Measurements from ENCODE around the gene M1AP. TPM values are rescaled to one million over a fixed set of nuclear protein-coding genes. Genes with fewer than 3 reads are reported as not detected.

Gene M1AP
- total and polyA plus RNA-seq, 9 of the 15 experiments (the other 6 are each of a cell fraction or from before 2014, with no cell fraction given), result 0.06 to 0.33 (median 0.11) TPM; not detected in 4

DNA sequence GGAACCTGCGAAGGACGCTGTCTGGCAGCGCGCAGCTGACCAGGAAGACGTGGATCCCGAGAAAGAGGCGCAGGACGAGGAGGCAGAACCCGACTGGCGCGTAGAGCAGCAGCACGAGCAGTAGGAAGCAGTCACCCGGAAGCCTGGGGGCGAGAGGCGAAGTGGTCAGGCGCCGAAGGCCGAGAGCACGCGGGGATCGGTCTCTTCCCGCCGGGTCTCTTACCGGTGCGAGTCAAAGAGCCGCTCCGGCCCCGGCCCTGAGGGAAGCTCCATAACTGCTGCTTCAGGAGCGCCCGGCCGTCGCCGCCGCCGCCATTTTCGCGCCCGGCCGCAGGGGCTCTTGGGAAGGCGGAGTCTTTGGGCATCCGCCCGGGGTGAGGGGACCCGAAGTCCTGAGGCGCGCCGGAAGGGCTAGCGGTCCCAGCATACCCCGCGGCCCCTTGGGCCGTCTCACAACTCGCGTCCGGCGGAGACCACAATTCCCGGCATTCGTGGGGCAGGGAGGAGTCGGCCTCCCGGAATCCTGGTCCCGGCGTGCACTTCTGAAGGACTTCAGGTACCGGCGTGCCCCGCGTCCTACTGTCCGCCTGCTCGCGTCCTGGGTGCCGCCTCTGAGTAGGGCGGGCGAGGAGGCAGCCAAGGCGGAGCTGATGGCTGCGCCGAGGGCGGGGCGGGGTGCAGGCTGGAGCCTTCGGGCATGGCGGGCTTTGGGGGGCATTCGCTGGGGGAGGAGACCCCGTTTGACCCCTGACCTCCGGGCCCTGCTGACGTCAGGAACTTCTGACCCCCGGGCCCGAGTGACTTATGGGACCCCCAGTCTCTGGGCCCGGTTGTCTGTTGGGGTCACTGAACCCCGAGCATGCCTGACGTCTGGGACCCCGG, 118.5 kb downstream of the M1AP start, which contains the start of the genes AUP1 and HTRA2 (continued):
- TF ChIP-seq, protein P1, sequence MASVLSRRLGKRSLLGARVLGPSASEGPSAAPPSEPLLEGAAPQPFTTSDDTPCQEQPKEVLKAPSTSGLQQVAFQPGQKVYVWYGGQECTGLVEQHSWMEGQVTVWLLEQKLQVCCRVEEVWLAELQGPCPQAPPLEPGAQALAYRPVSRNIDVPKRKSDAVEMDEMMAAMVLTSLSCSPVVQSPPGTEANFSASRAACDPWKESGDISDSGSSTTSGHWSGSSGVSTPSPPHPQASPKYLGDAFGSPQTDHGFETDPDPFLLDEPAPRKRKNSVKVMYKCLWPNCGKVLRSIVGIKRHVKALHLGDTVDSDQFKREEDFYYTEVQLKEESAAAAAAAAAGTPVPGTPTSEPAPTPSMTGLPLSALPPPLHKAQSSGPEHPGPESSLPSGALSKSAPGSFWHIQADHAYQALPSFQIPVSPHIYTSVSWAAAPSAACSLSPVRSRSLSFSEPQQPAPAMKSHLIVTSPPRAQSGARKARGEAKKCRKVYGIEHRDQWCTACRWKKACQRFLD (CRISPR knock-in tag; IDR thresholded peaks at IDR 0.05), result no peak
- TF ChIP-seq ETV6 (IDR thresholded peaks at IDR 0.05; ENCODE audit: borderline replicate concordance in 1 of 2, low read depth in 2 of 2, low read length in 1 of 2), result no peak
- TF ChIP-seq ETV6 (CRISPR knock-in tag; IDR thresholded peaks at IDR 0.05; ENCODE audit: borderline replicate concordance), result no peak
- TF ChIP-seq MAZ (CRISPR knock-in tag; conservative IDR thresholded peaks at IDR 0.05 in 1 of 2, IDR thresholded peaks at IDR 0.05 in 1 of 2), result peak in 1 of 2 experiments; percentile 80; a peak in 1 of 4 replicates
- peak; percentile 93 for TF ChIP-seq CREM (IDR thresholded peaks at IDR 0.05; ENCODE audit: low read depth)
- no peak for TF ChIP-seq ZNF77 (CRISPR knock-in tag; IDR thresholded peaks at IDR 0.05)
- TF ChIP-seq FUS (optimal IDR thresholded peaks at IDR 0.05; ENCODE audit: low read depth, low read length), result no peak
- TF ChIP-seq ZNF384 (IDR thresholded peaks at IDR 0.05; ENCODE audit: low read depth, low read length), result no peak
- no peak for TF ChIP-seq STAT5A (IDR thresholded peaks at IDR 0.05; ENCODE audit: borderline replicate concordance, low read length)
- TF ChIP-seq E2F6 (IDR thresholded peaks at IDR 0.05; ENCODE audit: borderline replicate concordance in 1 of 2, extremely low read depth in 1 of 2, insufficient read depth in 1 of 2, insufficient read length in 1 of 2, low read depth in 1 of 2, low read length in 1 of 2, poor library complexity in 1 of 2, severe bottlenecking in 1 of 2), result peak; percentile 42 to 45
- TF ChIP-seq PHB2 (IDR thresholded peaks at IDR 0.05; ENCODE audit: low read depth), result 0 out of 2 replicates have a peak, but pooled peaks have one; percentile 36
- peak; percentile 59; the same call in 1 of the 2 replicates for TF ChIP-seq KLF1 (tag; IDR thresholded peaks at IDR 0.05)
- 0 out of 2 replicates have a peak, but pooled peaks have one; percentile 61 for TF ChIP-seq THAP12 (CRISPR knock-in tag; IDR thresholded peaks at IDR 0.05)
- TF ChIP-seq, protein P2, sequence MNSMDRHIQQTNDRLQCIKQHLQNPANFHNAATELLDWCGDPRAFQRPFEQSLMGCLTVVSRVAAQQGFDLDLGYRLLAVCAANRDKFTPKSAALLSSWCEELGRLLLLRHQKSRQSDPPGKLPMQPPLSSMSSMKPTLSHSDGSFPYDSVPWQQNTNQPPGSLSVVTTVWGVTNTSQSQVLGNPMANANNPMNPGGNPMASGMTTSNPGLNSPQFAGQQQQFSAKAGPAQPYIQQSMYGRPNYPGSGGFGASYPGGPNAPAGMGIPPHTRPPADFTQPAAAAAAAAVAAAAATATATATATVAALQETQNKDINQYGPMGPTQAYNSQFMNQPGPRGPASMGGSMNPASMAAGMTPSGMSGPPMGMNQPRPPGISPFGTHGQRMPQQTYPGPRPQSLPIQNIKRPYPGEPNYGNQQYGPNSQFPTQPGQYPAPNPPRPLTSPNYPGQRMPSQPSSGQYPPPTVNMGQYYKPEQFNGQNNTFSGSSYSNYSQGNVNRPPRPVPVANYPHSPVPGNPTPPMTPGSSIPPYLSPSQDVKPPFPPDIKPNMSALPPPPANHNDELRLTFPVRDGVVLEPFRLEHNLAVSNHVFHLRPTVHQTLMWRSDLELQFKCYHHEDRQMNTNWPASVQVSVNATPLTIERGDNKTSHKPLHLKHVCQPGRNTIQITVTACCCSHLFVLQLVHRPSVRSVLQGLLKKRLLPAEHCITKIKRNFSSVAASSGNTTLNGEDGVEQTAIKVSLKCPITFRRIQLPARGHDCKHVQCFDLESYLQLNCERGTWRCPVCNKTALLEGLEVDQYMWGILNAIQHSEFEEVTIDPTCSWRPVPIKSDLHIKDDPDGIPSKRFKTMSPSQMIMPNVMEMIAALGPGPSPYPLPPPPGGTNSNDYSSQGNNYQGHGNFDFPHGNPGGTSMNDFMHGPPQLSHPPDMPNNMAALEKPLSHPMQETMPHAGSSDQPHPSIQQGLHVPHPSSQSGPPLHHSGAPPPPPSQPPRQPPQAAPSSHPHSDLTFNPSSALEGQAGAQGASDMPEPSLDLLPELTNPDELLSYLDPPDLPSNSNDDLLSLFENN (IDR thresholded peaks at IDR 0.05; ENCODE audit: low read depth in 2 of 2, low read length in 2 of 2), result peak in 1 of 2 experiments; percentile 50; a peak in 1 of 4 replicates
- TF ChIP-seq HNRNPLL (IDR thresholded peaks at IDR 0.05; ENCODE audit: low read depth, low read length, poor library complexity, severe bottlenecking), result peak; percentile 65
- TF ChIP-seq NRF1 (conservative IDR thresholded peaks at IDR 0.05 in 1 of 2, IDR thresholded peaks at IDR 0.05 in 1 of 2), result peak; percentile 76 to 80
- no peak for TF ChIP-seq XRCC4 (IDR thresholded peaks at IDR 0.05; ENCODE audit: extremely low read depth, insufficient read depth, insufficient read length)
